DND-41 (cell line): Measurements from ENCODE around the gene OXT.

Experiments used
- ATAC-seq: fragments of 200-7000 bp; cut with Tn5 transposase; 3 replicates; pipeline ENCODE4 v1.9.1; 2021; ENCODE audit warnings: low read depth; ENCODE audit not compliant: insufficient read depth
- DNase-seq: peaks from one replicate; pipeline ENCODE4 v3.0.0-alpha.2; 2020
- H2AFZ ChIP-seq: 2 replicates; pipeline ENCODE4 v1.6.0; 2012; ENCODE audit warnings: low read depth, low read length
- H3K27ac ChIP-seq: 2 replicates; pipeline ENCODE4 v1.5.1; 2012; ENCODE audit warnings: low read length, inconsistent platforms
- H3K27me3 ChIP-seq: fragments of 200-600 bp; sonication (generic); 2 replicates; pipeline ENCODE4 v1.6.0; 2012; ENCODE audit warnings: low read length, mild to moderate bottlenecking, inconsistent platforms; ENCODE audit not compliant: insufficient read depth, poor library complexity
- H3K36me3 ChIP-seq: 2 replicates; pipeline ENCODE4 v1.5.1; 2012; ENCODE audit warnings: low read length, inconsistent platforms; ENCODE audit not compliant: insufficient read depth
- H3K4me1 ChIP-seq: 2 replicates; pipeline ENCODE4 v1.5.1; 2012; ENCODE audit warnings: mild to moderate bottlenecking, low read length; ENCODE audit not compliant: insufficient read depth
- H3K4me2 ChIP-seq: 2 replicates; pipeline ENCODE4 v1.6.0; 2012; ENCODE audit warnings: mild to moderate bottlenecking, moderate library complexity, low read length, inconsistent platforms; ENCODE audit not compliant: insufficient read depth
- H3K4me3 ChIP-seq, 2 experiments: fragments of 200-600 bp in 1 of 2; shearing (Covaris generic) in 1 of 2; 2 replicates each; pipeline ENCODE4 v1.5.1; 2012 to 2016; ENCODE audit warnings: inconsistent platforms in 2 of 2, low read length in 2 of 2, mild to moderate bottlenecking in 2 of 2, low read depth in 1 of 2, moderate library complexity in 1 of 2
- H3K79me2 ChIP-seq: 2 replicates; pipeline ENCODE4 v1.6.0; 2012; ENCODE audit warnings: low read length, inconsistent platforms; ENCODE audit not compliant: insufficient read depth
- H3K9ac ChIP-seq: 2 replicates; pipeline ENCODE4 v1.6.0; 2012; ENCODE audit warnings: low read depth, mild to moderate bottlenecking, inconsistent platforms, low read length, moderate library complexity
- H3K9me3 ChIP-seq: 2 replicates; pipeline ENCODE4 v1.5.1; 2012; ENCODE audit warnings: low read length, moderate library complexity, mild to moderate bottlenecking, inconsistent platforms; ENCODE audit not compliant: insufficient read depth, severe bottlenecking
- H4K20me1 ChIP-seq: 2 replicates; pipeline ENCODE4 v1.6.0; 2012; ENCODE audit warnings: low read length; ENCODE audit not compliant: insufficient read depth
- CTCF ChIP-seq: IDR thresholded peaks from 2 replicates; pipeline ENCODE4 v1.5.1; 2012; ENCODE audit warnings: borderline replicate concordance, low read length, moderate library complexity, mild to moderate bottlenecking; ENCODE audit not compliant: poor library complexity, severe bottlenecking; ENCODE audit errors: extremely low read depth
- EZH2 ChIP-seq: IDR thresholded peaks from 3 replicates; pipeline ENCODE4 v1.6.1; 2012; ENCODE audit warnings: borderline replicate concordance, low read depth, mild to moderate bottlenecking, moderate library complexity, low read length, inconsistent platforms; ENCODE audit not compliant: severe bottlenecking

Gene OXT

GRCh38 chr20:3084283-3084985 lies 13.0 kb downstream of the OXT start, which contains the start of gene AVP:
AVP (minus strand) TSS chr20:3084724; CDS start chr20:3084674, 50 bp downstream.
- Histone ChIP-seq H3K27me3 (no peaks in the 10 kb centered on the region), H3K9me3 (no peaks in the 10 kb centered on the region), H3K4me2 (no peak within 1 kb of the TSS), H3K9ac (no peak within 1 kb of the TSS), H3K36me3 (no peaks in the 10 kb centered on the region), H4K20me1 (no peaks in the 10 kb centered on the region; the same call in none of the 2 replicates), H3K79me2 (no peaks in the 10 kb centered on the region), H2AFZ (no peak within 1 kb of the TSS), H3K4me1 (no peaks in the 10 kb centered on the region), H3K4me3 (no peak within 1 kb of the TSS), H3K27ac (no peak within 1 kb of the TSS)
- DNase-seq (no peak), ATAC-seq (no peak)
- TF ChIP-seq EZH2 (no peak), CTCF (no peak)

GRCh38 chr20:3084986-3085360 lies 13.6 kb downstream of the OXT start:
- H3K27ac ChIP-seq = no peak overlapping the region
- H3K4me2 ChIP-seq = no peak overlapping the region
- H3K27me3 ChIP-seq = no peaks in the 10 kb centered on the region
- H3K4me3 ChIP-seq = no peak overlapping the region
- H3K9ac ChIP-seq = no peak overlapping the region
- H4K20me1 ChIP-seq = no peaks in the 10 kb centered on the region; the same call in none of the 2 replicates
- H3K79me2 ChIP-seq = no peaks in the 10 kb centered on the region
- no peak for TF ChIP-seq EZH2
- TF ChIP-seq CTCF = no peak
- H3K9me3 ChIP-seq = no peaks in the 10 kb centered on the region
- H3K36me3 ChIP-seq = no peaks in the 10 kb centered on the region
- H3K4me1 ChIP-seq = 0 out of 2 replicates have a peak, but pooled peaks cover under 1% of the 10 kb centered on the region
- no peak for ATAC-seq
- H2AFZ ChIP-seq = no peak overlapping the region
- DNase-seq = no peak

- no peaks in the 10 kb centered on the region for H3K27me3 ChIP-seq
Observed at GRCh38 chr20:3085571-3086072, 14.2 kb downstream of the OXT start.

More at GRCh38 chr20:3085571-3086072, 14.2 kb downstream of the OXT start:
- Histone ChIP-seq H4K20me1 (no peaks in the 10 kb centered on the region; the same call in none of the 2 replicates), H3K27ac (no peak overlapping the region), H3K4me1 (peaks cover 7% of the 10 kb centered on the region), H2AFZ (no peak overlapping the region), H3K79me2 (no peaks in the 10 kb centered on the region), H3K4me2 (no peak overlapping the region), H3K36me3 (no peaks in the 10 kb centered on the region), H3K4me3 (no peak overlapping the region), H3K9me3 (no peaks in the 10 kb centered on the region), H3K9ac (no peak overlapping the region)
- DNase-seq (no peak), ATAC-seq (no peak)
- TF ChIP-seq CTCF (no peak), EZH2 (no peak)
